Keratinocyte (primary cell): Measurements from ENCODE around the gene SPECC1. TPM values are rescaled to one million over a fixed set of nuclear protein-coding genes. Genes with fewer than 3 reads are reported as not detected.

Source experiments
- DNase-seq: peaks from one replicate; pipeline ENCODE4 v3.0.0-alpha.2; 2011; ENCODE audit warnings: low read depth, missing footprints, low spot score
- FAIRE-seq: peaks from 2 replicates; lab custom pipeline; 2011; peaks lifted over from hg19 to GRCh38; lab: Jason Lieb, UNC
- H2AFZ ChIP-seq: 2 replicates; pipeline ENCODE4 v1.6.0; 2012; ENCODE audit warnings: low read length, control low read depth, inconsistent platforms; ENCODE audit not compliant: control insufficient read depth
- H3K27ac ChIP-seq: 2 replicates; pipeline ENCODE4 v1.5.1; 2011; ENCODE audit warnings: low read length; ENCODE audit not compliant: control insufficient read depth, insufficient read depth
- H3K27me3 ChIP-seq: 3 replicates; pipeline ENCODE4 v1.6.0; 2011; ENCODE audit warnings: low read length; ENCODE audit not compliant: control insufficient read depth, insufficient read depth; ENCODE audit errors: extremely low read depth
- H3K36me3 ChIP-seq, 2 experiments: 2 replicates in 1 of 2; 3 replicates in 1 of 2; pipeline ENCODE4 v1.5.1; 2011; ENCODE audit warnings: low read length in 2 of 2, mild to moderate bottlenecking in 1 of 2; ENCODE audit not compliant: control insufficient read depth in 2 of 2, insufficient read depth in 2 of 2; ENCODE audit errors: extremely low read depth in 1 of 2
- H3K4me1 ChIP-seq: 3 replicates; pipeline ENCODE4 v1.5.1; 2011; ENCODE audit warnings: low read length; ENCODE audit not compliant: control insufficient read depth, insufficient read depth; ENCODE audit errors: extremely low read depth
- H3K4me2 ChIP-seq: 3 replicates; pipeline ENCODE4 v1.6.0; 2011; ENCODE audit warnings: low read depth, low read length; ENCODE audit not compliant: control insufficient read depth, insufficient read depth; ENCODE audit errors: extremely low read depth
- H3K4me3 ChIP-seq, 3 experiments: fragments of 200-600 bp in 1 of 3; sonication (generic) in 1 of 3; 2 replicates in 2 of 3; 3 replicates in 1 of 3; pipeline ENCODE4 v1.5.1; 2011 to 2016; ENCODE audit warnings: low read length in 3 of 3, mild to moderate bottlenecking in 3 of 3, control low read depth in 2 of 3, inconsistent platforms in 1 of 3, low read depth in 1 of 3, mixed read lengths in 1 of 3, mixed run types in 1 of 3, moderate library complexity in 1 of 3; ENCODE audit not compliant: control insufficient read depth in 2 of 3, insufficient read depth in 2 of 3; ENCODE audit errors: extremely low read depth in 1 of 3
- H3K79me2 ChIP-seq: 2 replicates; pipeline ENCODE4 v1.6.0; 2012; ENCODE audit warnings: low read length; ENCODE audit not compliant: control insufficient read depth, insufficient read depth
- H3K9ac ChIP-seq: 3 replicates; pipeline ENCODE4 v1.6.0; 2011; ENCODE audit warnings: low read length; ENCODE audit not compliant: control insufficient read depth, insufficient read depth; ENCODE audit errors: extremely low read depth
- H3K9me1 ChIP-seq: 3 replicates; pipeline ENCODE4 v1.6.0; 2011; ENCODE audit warnings: low read length; ENCODE audit not compliant: control insufficient read depth, insufficient read depth; ENCODE audit errors: extremely low read depth
- H3K9me3 ChIP-seq: 2 replicates; pipeline ENCODE4 v1.5.1; 2012; ENCODE audit warnings: low read depth, low read length; ENCODE audit not compliant: control insufficient read depth
- H4K20me1 ChIP-seq: 3 replicates; pipeline ENCODE4 v1.6.0; 2011; ENCODE audit warnings: low read length; ENCODE audit not compliant: control insufficient read depth, insufficient read depth; ENCODE audit errors: extremely low read depth
- EZH2 ChIP-seq: IDR thresholded peaks from one replicate; pipeline ENCODE4 v1.6.1; 2012; ENCODE audit warnings: inconsistent platforms, mild to moderate bottlenecking, low read length, moderate library complexity
- dilution Hi-C: fragments of 300-500 bp; cut with MboI; formaldehyde crosslinking; loops from one replicate; pipeline ENCODE4 v1.7.0; 2020; ENCODE audit warnings: low sequenced_read_pairs; ENCODE audit not compliant: extremely low pct_ligation_motif_present
- polyA plus RNA-seq, 5 experiments: library from polyadenylated mRNA; depleted of rRNA in 3 of 5; stranded (reverse) in 3 of 5; stranded (forward) in 1 of 5; unstranded in 1 of 5; fragments of >200 nt; gene quantifications; 1 replicate in 1 of 5; 2 replicates in 3 of 5; 3 replicates in 1 of 5; pipeline versions ENCODE4 v1.2.1 to v1.2.3, GENCODE V29; 2011 to 2012; ENCODE audit warnings: missing spikeins in 2 of 5, low read depth in 1 of 5, low replicate concordance in 1 of 5
- TF ChIP-seq, protein P1 (sequence below), 3 experiments: IDR thresholded peaks in 1 of 3; conservative IDR thresholded peaks in 1 of 3; optimal IDR thresholded peaks in 1 of 3; 2 replicates in 2 of 3; 3 replicates in 1 of 3; pipeline versions ENCODE3 to v1.5.1; 2011; ENCODE audit warnings: low read length in 3 of 3, mild to moderate bottlenecking in 3 of 3, moderate library complexity in 2 of 3, control low read depth in 1 of 3, inconsistent platforms in 1 of 3; ENCODE audit not compliant: insufficient read depth in 2 of 3; ENCODE audit errors: extremely low read depth in 1 of 3

SPECC1 gene
- polyA plus RNA-seq, 1 donor (not counting 4 experiments of a cell fraction or from before 2014, with no cell fraction given), result 20.9 TPM

- no peak overlapping the region for H3K4me2 ChIP-seq
- H3K9me3 ChIP-seq, result no peaks in the 10 kb centered on the region
- no peak overlapping the region for H3K9ac ChIP-seq
- H3K36me3 ChIP-seq, result no peaks in the 10 kb centered on the region
- H3K4me3 ChIP-seq, result no peak overlapping the region
- H3K79me2 ChIP-seq, result peaks cover 10% of the 10 kb centered on the region
- no peaks in the 10 kb centered on the region for H4K20me1 ChIP-seq
- no peaks in the 10 kb centered on the region for H3K4me1 ChIP-seq
- no peaks in the 10 kb centered on the region for H3K9me1 ChIP-seq
- FAIRE-seq (no peak), DNase-seq (no peak)
- no peaks in the 10 kb centered on the region for H3K27me3 ChIP-seq
- TF ChIP-seq, protein P1, sequence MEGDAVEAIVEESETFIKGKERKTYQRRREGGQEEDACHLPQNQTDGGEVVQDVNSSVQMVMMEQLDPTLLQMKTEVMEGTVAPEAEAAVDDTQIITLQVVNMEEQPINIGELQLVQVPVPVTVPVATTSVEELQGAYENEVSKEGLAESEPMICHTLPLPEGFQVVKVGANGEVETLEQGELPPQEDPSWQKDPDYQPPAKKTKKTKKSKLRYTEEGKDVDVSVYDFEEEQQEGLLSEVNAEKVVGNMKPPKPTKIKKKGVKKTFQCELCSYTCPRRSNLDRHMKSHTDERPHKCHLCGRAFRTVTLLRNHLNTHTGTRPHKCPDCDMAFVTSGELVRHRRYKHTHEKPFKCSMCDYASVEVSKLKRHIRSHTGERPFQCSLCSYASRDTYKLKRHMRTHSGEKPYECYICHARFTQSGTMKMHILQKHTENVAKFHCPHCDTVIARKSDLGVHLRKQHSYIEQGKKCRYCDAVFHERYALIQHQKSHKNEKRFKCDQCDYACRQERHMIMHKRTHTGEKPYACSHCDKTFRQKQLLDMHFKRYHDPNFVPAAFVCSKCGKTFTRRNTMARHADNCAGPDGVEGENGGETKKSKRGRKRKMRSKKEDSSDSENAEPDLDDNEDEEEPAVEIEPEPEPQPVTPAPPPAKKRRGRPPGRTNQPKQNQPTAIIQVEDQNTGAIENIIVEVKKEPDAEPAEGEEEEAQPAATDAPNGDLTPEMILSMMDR (optimal IDR thresholded peaks at IDR 0.05 in 1 of 3, IDR thresholded peaks at IDR 0.05 in 1 of 3, conservative IDR thresholded peaks at IDR 0.05 in 1 of 3; ENCODE audit: extremely low read depth in 1 of 3, insufficient read depth in 2 of 3, low read length in 3 of 3), result no peak
- no peak for TF ChIP-seq EZH2
- no peak overlapping the region for H2AFZ ChIP-seq
- dilution Hi-C loops, result no loop called here
- H3K27ac ChIP-seq, result no peak overlapping the region
Measured at GRCh38 chr17:20217677-20218076, 208.5 kb downstream of the SPECC1 start.

DNA sequence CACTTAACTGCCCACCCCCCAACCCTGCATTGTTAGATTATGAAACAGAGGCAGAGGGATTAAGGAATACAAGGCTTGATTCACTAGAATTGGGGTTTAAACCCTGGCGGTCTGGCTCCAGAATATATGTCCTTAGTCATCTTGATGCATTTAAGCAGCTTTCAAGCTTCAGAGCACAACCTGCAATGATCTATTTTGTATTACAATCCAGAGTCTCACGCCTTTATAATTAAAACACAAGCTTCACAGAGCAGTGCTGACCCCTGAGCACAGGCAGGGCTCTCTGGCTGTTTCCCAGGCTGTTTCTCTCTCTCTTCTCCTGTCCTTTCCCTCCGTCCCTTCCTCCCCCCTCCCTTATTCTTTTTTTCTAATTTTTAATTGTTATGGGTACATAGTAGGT, 209.1 kb downstream of the SPECC1 start:
- no peaks in the 10 kb centered on the region for H3K9me3 ChIP-seq
- H4K20me1 ChIP-seq, result no peaks in the 10 kb centered on the region
- H2AFZ ChIP-seq, result no peak overlapping the region
- no peak overlapping the region for H3K4me2 ChIP-seq
- H3K79me2 ChIP-seq, result peaks cover 10% of the 10 kb centered on the region
- no peaks in the 10 kb centered on the region for H3K36me3 ChIP-seq
- no peak for TF ChIP-seq EZH2
- TF ChIP-seq, protein P1 (optimal IDR thresholded peaks at IDR 0.05 in 1 of 3, IDR thresholded peaks at IDR 0.05 in 1 of 3, conservative IDR thresholded peaks at IDR 0.05 in 1 of 3; ENCODE audit: extremely low read depth in 1 of 3, insufficient read depth in 2 of 3, low read length in 3 of 3), result no peak
- H3K4me1 ChIP-seq, result no peaks in the 10 kb centered on the region
- no peak overlapping the region for H3K4me3 ChIP-seq
- no peak for DNase-seq
- H3K9me1 ChIP-seq, result no peaks in the 10 kb centered on the region
- dilution Hi-C loops, result no loop called here
- no peaks in the 10 kb centered on the region for H3K27me3 ChIP-seq
- FAIRE-seq, result no peak
- no peak overlapping the region for H3K27ac ChIP-seq
- H3K9ac ChIP-seq, result no peak overlapping the region
